Parathyroid adenoma (tissue), 2 donors: ENCODE results near the gene OTULINL.

Source experiments
- H2AFZ ChIP-seq: fragments of 300-600 bp; sonication (generic); one replicate; pipeline ENCODE4 v1.7.0; 2017; ENCODE audit warnings: antibody characterized with exemption, mild to moderate bottlenecking
- H3K27ac ChIP-seq: fragments of 300-600 bp; sonication (generic); one replicate; pipeline ENCODE4 v1.7.0; 2017
- H3K27me3 ChIP-seq: fragments of 300-600 bp; sonication (generic); one replicate; pipeline ENCODE4 v1.7.0; 2017; ENCODE audit warnings: low read length; ENCODE audit not compliant: control insufficient read depth, insufficient read depth
- H3K36me3 ChIP-seq: fragments of 300-600 bp; sonication (generic); one replicate; pipeline ENCODE4 v1.7.0; 2017; ENCODE audit warnings: low read length; ENCODE audit not compliant: control insufficient read depth, insufficient read depth
- H3K4me1 ChIP-seq: fragments of 300-600 bp; sonication (generic); one replicate; pipeline ENCODE4 v1.7.0; 2017; ENCODE audit warnings: control low read depth
- H3K4me2 ChIP-seq: fragments of 300-600 bp; sonication (generic); one replicate; pipeline ENCODE4 v1.7.0; 2017; ENCODE audit warnings: low read length
- H3K4me3 ChIP-seq: fragments of 300-600 bp; sonication (generic); one replicate; pipeline ENCODE4 v1.7.0; 2017; ENCODE audit warnings: low read depth, low read length
- H3K79me2 ChIP-seq: fragments of 300-600 bp; sonication (generic); one replicate; pipeline ENCODE4 v1.7.0; 2017; ENCODE audit warnings: control low read depth
- H3K9ac ChIP-seq: fragments of 300-600 bp; sonication (generic); one replicate; pipeline ENCODE4 v1.7.0; 2017; ENCODE audit warnings: mild to moderate bottlenecking
- H3K9me3 ChIP-seq: fragments of 300-600 bp; sonication (generic); one replicate; pipeline ENCODE4 v1.7.0; 2017; ENCODE audit warnings: low read length; ENCODE audit not compliant: control insufficient read depth
- CTCF ChIP-seq: fragments of 300-600 bp; sonication (generic); IDR thresholded peaks from one replicate; pipeline ENCODE4 v1.7.0; 2017; ENCODE audit warnings: antibody characterized with exemption, mild to moderate bottlenecking
- donor health status: primary hyperparathyroidism.

OTULINL gene

GRCh38 chr5:14595189-14595588 is 13.6 kb downstream of the OTULINL start:
- H3K27me3 ChIP-seq, result no peaks in the 10 kb centered on the region
- no peak overlapping the region for H3K4me2 ChIP-seq
- H3K4me3 ChIP-seq, result no peak overlapping the region
- H3K9me3 ChIP-seq, result no peaks in the 10 kb centered on the region
- no peak overlapping the region for H2AFZ ChIP-seq
- H3K4me1 ChIP-seq, result peaks cover 5% of the 10 kb centered on the region
- TF ChIP-seq CTCF, result no peak
- no peak overlapping the region for H3K9ac ChIP-seq
- no peaks in the 10 kb centered on the region for H3K36me3 ChIP-seq
- H3K27ac ChIP-seq, result peak overlapping the region; percentile 1
- H3K79me2 ChIP-seq, result peaks cover 4% of the 10 kb centered on the region

- Histone ChIP-seq H3K27ac (no peak overlapping the region), H3K36me3 (no peaks in the 10 kb centered on the region), H3K9ac (no peak overlapping the region), H3K27me3 (no peaks in the 10 kb centered on the region), H3K4me1 (peaks cover 2% of the 10 kb centered on the region), H3K9me3 (no peaks in the 10 kb centered on the region), H3K4me3 (no peak overlapping the region), H3K4me2 (no peak overlapping the region), H3K79me2 (peaks cover 4% of the 10 kb centered on the region), H2AFZ (no peak overlapping the region)
- TF ChIP-seq CTCF, result no peak
These were observed 14.3 kb downstream of the OTULINL start for GRCh38 chr5:14595891-14596290.

- H3K4me2 ChIP-seq, result no peak overlapping the region
- no peaks in the 10 kb centered on the region for H3K27me3 ChIP-seq
- no peak for TF ChIP-seq CTCF
- H3K9ac ChIP-seq, result no peak overlapping the region
- H3K4me3 ChIP-seq, result no peak overlapping the region
- peaks cover 4% of the 10 kb centered on the region for H3K79me2 ChIP-seq
- H3K27ac ChIP-seq, result no peak overlapping the region
- no peaks in the 10 kb centered on the region for H3K4me1 ChIP-seq
- no peaks in the 10 kb centered on the region for H3K36me3 ChIP-seq
- H2AFZ ChIP-seq, result no peak overlapping the region
- H3K9me3 ChIP-seq, result no peaks in the 10 kb centered on the region
These were observed 15.5 kb downstream of the OTULINL start for GRCh38 chr5:14597080-14597479.

GRCh38 chr5:14598225-14598624 is 16.6 kb downstream of the OTULINL start:
- no peak overlapping the region for H3K27ac ChIP-seq
- H3K9ac ChIP-seq, result no peak overlapping the region
- TF ChIP-seq CTCF, result no peak
- H3K9me3 ChIP-seq, result no peaks in the 10 kb centered on the region
- H2AFZ ChIP-seq, result no peak overlapping the region
- H3K36me3 ChIP-seq, result no peaks in the 10 kb centered on the region
- H3K27me3 ChIP-seq, result no peaks in the 10 kb centered on the region
- no peaks in the 10 kb centered on the region for H3K4me1 ChIP-seq
- H3K4me2 ChIP-seq, result no peak overlapping the region
- H3K4me3 ChIP-seq, result no peak overlapping the region
- no peaks in the 10 kb centered on the region for H3K79me2 ChIP-seq

- Histone ChIP-seq H3K79me2 (no peaks in the 10 kb centered on the region), H3K9ac (no peak overlapping the region)
These were observed 18.0 kb downstream of the OTULINL start for GRCh38 chr5:14599476-14600127.

More at GRCh38 chr5:14599476-14600127, 18.0 kb downstream of the OTULINL start:
- H3K4me3 ChIP-seq, result no peak overlapping the region
- H3K9me3 ChIP-seq, result no peaks in the 10 kb centered on the region
- H3K4me2 ChIP-seq, result no peak overlapping the region
- H3K4me1 ChIP-seq, result no peaks in the 10 kb centered on the region
- TF ChIP-seq CTCF, result no peak
- no peak overlapping the region for H2AFZ ChIP-seq
- H3K36me3 ChIP-seq, result no peaks in the 10 kb centered on the region
- H3K27me3 ChIP-seq, result no peaks in the 10 kb centered on the region
- no peak overlapping the region for H3K27ac ChIP-seq
